GM12891 (cell line): ENCODE data around the gene ENKD1.

ENCODE experiments used
- POLR2A ChIP-seq: IDR thresholded peaks from 2 replicates; pipeline ENCODE4 v1.6.1; 2011; ENCODE audit warnings: low read depth, low read length, control low read depth
- POLR2AphosphoS5 ChIP-seq: IDR thresholded peaks from 2 replicates; pipeline ENCODE4 v1.6.1; 2011; ENCODE audit warnings: low read depth, low read length, control low read depth
- POU2F2 ChIP-seq: IDR thresholded peaks from 2 replicates; pipeline ENCODE4 v1.6.1; 2011; ENCODE audit warnings: low read depth, mild to moderate bottlenecking, control low read depth, low read length, moderate library complexity

- TF ChIP-seq POLR2A (no peak), POLR2AphosphoS5 (no peak), POU2F2 (no peak)
These were observed 34.0 kb downstream of the ENKD1 start for GRCh38 chr16:67632415-67633172.
